Neuron (in vitro differentiated cells): Measurements from ENCODE around the gene NCF2.

ENCODE experiments used
- H2AFZ ChIP-seq: one replicate; pipeline ENCODE4 v1.6.1; 2013; ENCODE audit warnings: low read depth, mild to moderate bottlenecking, inconsistent platforms, low read length, moderate library complexity
- H3K27me3 ChIP-seq: one replicate; pipeline ENCODE4 v1.6.1; 2013; ENCODE audit warnings: low read length; ENCODE audit not compliant: insufficient read depth
- H3K36me3 ChIP-seq: one replicate; pipeline ENCODE4 v1.6.1; 2013; ENCODE audit warnings: low read length; ENCODE audit not compliant: insufficient read depth
- H3K4me1 ChIP-seq: one replicate; pipeline ENCODE4 v1.6.1; 2013; ENCODE audit warnings: low read length; ENCODE audit not compliant: insufficient read depth
- H3K4me3 ChIP-seq: 2 replicates; pipeline ENCODE4 v1.5.1; 2013; ENCODE audit warnings: mild to moderate bottlenecking, low read length, moderate library complexity
- H3K9me3 ChIP-seq: one replicate; pipeline ENCODE4 v1.6.1; 2013; ENCODE audit warnings: low read length

The NCF2 gene

GRCh38 chr1:183514235-183514634, 76.0 kb downstream of the NCF2 start:
- no peak overlapping the region for H3K4me3 ChIP-seq
- H3K27me3 ChIP-seq, result no peaks in the 10 kb centered on the region
- peaks cover 34% of the 10 kb centered on the region for H3K36me3 ChIP-seq
- H2AFZ ChIP-seq, result no peak overlapping the region
- no peaks in the 10 kb centered on the region for H3K4me1 ChIP-seq
- no peaks in the 10 kb centered on the region for H3K9me3 ChIP-seq

GRCh38 chr1:183512450-183512849, 77.8 kb downstream of the NCF2 start:
- no peak overlapping the region for H3K4me3 ChIP-seq
- no peaks in the 10 kb centered on the region for H3K27me3 ChIP-seq
- peaks cover 19% of the 10 kb centered on the region for H3K36me3 ChIP-seq
- no peaks in the 10 kb centered on the region for H3K4me1 ChIP-seq
- H3K9me3 ChIP-seq, result no peaks in the 10 kb centered on the region
- no peak overlapping the region for H2AFZ ChIP-seq

GRCh38 chr1:183508694-183509093, 81.6 kb downstream of the NCF2 start:
- no peak overlapping the region for H3K4me3 ChIP-seq
- H3K9me3 ChIP-seq, result no peaks in the 10 kb centered on the region
- peaks cover 12% of the 10 kb centered on the region for H3K4me1 ChIP-seq
- H2AFZ ChIP-seq, result no peak overlapping the region
- H3K36me3 ChIP-seq, result peaks cover 4% of the 10 kb centered on the region
- H3K27me3 ChIP-seq, result no peaks in the 10 kb centered on the region

- no peak overlapping the region for H2AFZ ChIP-seq
- peaks cover 12% of the 10 kb centered on the region for H3K4me1 ChIP-seq
- no peaks in the 10 kb centered on the region for H3K9me3 ChIP-seq
- H3K36me3 ChIP-seq, result peaks cover 2% of the 10 kb centered on the region
- H3K4me3 ChIP-seq, result no peak overlapping the region
- H3K27me3 ChIP-seq, result no peaks in the 10 kb centered on the region
Measured at GRCh38 chr1:183506561-183506960, 83.7 kb downstream of the NCF2 start.
